Endothelial cell of umbilical vein (primary cell): ENCODE results near the gene SGCG.

Source experiments
- EZH2 ChIP-seq: IDR thresholded peaks from 2 replicates; pipeline ENCODE4 v1.6.1; 2012; ENCODE audit warnings: borderline replicate concordance, low read depth, mild to moderate bottlenecking, moderate library complexity, low read length, inconsistent platforms; ENCODE audit not compliant: severe bottlenecking
- JUN ChIP-seq: IDR thresholded peaks from 2 replicates; pipeline ENCODE4 v1.6.1; 2011; ENCODE audit warnings: borderline replicate concordance, low read depth; ENCODE audit not compliant: insufficient read length, insufficient read depth
- MYC ChIP-seq: IDR thresholded peaks from one replicate; pipeline ENCODE4 v1.6.1; 2011; ENCODE audit warnings: mild to moderate bottlenecking, low read depth, low read length
- POLR2A ChIP-seq: IDR thresholded peaks from 2 replicates; pipeline ENCODE4 v1.6.1; 2012; ENCODE audit warnings: low read depth, mild to moderate bottlenecking, control low read depth, low read length
- POLR2AphosphoS5 ChIP-seq: IDR thresholded peaks from 2 replicates; pipeline ENCODE4 v1.6.1; 2012; ENCODE audit warnings: low read depth, mild to moderate bottlenecking, control low read depth, low read length, moderate library complexity; ENCODE audit not compliant: insufficient read depth
- TF ChIP-seq, protein P1 (sequence below), 2 donors: IDR thresholded peaks; 1 replicate in 1 of 2; 2 replicates in 1 of 2; pipeline ENCODE4 v1.5.1; 2011; ENCODE audit warnings: low read length in 2 of 2, mild to moderate bottlenecking in 2 of 2, moderate library complexity in 2 of 2, control low read depth in 1 of 2, inconsistent platforms in 1 of 2, low read depth in 1 of 2; ENCODE audit not compliant: insufficient read depth in 1 of 2; ENCODE audit errors: extremely low read depth in 1 of 2

DNA sequence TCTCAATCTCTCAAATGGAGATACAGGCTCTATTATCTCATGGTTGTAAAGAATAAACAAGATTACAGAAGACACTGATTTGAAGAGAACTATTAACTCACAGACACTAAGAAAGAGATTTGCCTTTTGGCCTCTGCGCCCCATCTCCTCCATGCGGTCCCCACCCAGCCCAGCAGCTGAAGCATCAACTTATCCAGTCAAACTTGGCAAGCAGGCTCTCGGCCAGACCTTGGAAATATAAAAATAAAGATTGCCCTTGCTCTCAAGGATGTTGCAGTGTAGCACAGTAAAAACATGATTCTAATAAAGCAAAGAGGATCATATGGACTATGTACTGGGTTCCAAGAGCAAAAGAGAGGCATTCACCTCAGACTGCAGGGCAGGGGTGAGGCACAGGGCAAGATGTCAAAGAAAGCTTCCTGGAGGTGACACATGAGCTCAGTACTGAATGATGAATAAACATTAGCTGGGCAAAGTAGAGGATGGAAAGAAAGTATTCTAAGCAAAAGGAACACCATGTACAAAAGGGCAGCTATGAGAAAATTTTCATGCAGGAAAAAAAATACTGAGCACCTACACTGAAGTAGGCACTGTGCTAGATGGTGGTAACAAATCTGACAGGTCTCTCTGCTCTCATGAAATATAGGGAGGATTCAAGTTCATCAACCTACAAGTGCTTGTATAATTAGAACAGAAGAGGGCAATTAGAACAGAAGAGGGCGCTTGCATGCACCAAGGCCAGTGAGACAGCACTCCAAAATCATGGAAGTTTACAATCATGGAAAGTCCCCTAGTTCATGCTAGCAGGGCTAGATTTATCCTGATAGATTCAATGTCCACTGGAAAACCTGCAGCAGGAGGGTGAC lies 167.7 kb downstream of the SGCG start:
- TF ChIP-seq, protein P1, sequence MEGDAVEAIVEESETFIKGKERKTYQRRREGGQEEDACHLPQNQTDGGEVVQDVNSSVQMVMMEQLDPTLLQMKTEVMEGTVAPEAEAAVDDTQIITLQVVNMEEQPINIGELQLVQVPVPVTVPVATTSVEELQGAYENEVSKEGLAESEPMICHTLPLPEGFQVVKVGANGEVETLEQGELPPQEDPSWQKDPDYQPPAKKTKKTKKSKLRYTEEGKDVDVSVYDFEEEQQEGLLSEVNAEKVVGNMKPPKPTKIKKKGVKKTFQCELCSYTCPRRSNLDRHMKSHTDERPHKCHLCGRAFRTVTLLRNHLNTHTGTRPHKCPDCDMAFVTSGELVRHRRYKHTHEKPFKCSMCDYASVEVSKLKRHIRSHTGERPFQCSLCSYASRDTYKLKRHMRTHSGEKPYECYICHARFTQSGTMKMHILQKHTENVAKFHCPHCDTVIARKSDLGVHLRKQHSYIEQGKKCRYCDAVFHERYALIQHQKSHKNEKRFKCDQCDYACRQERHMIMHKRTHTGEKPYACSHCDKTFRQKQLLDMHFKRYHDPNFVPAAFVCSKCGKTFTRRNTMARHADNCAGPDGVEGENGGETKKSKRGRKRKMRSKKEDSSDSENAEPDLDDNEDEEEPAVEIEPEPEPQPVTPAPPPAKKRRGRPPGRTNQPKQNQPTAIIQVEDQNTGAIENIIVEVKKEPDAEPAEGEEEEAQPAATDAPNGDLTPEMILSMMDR (IDR thresholded peaks at IDR 0.05; ENCODE audit: extremely low read depth in 1 of 2, insufficient read depth in 1 of 2, low read depth in 1 of 2, low read length in 2 of 2) = no peak
- TF ChIP-seq EZH2 (no peak), JUN (no peak), POLR2A (no peak), POLR2AphosphoS5 (no peak), MYC (no peak)
